ENCODE measurements around the gene CHTOP.

GRCh38 chr1:153685544-153686340 lies 51.9 kb downstream of the CHTOP start:
- TF ChIP-seq CTCF (IDR thresholded peaks at IDR 0.05; ENCODE audit: poor library complexity, severe bottlenecking), result no peak
- TF ChIP-seq EP300 (conservative IDR thresholded peaks at IDR 0.05; ENCODE audit: poor library complexity, severe bottlenecking), result no peak
